Hypothalamus (tissue), 51 donors: ENCODE results near the gene SCUBE3.
A peak's percentile ranks its signal among the peaks of the same experiment; 100 is the strongest.

Experiments
- DNase-seq, 51 donors: peaks; one replicate each; lab custom pipeline; 2025; lab: John Stamatoyannopoulos, UW

Gene SCUBE3

GRCh38 chr6:35209081-35209480 lies 4.7 kb upstream of the SCUBE3 start:
- DNase-seq, result no peak

- no peak for DNase-seq
These were observed 4.0 kb upstream of the SCUBE3 start for GRCh38 chr6:35209622-35210247.

- peak in 5 of 51 donors; percentile 6 to 13 (median 8) for DNase-seq
These were observed 411 bp upstream of the SCUBE3 start for GRCh38 chr6:35213298-35213791.

GRCh38 chr6:35214869-35215664 lies 1.3 kb downstream of the SCUBE3 start:
- DNase-seq, result no peak

GRCh38 chr6:35215665-35216411 lies 2.1 kb downstream of the SCUBE3 start:
- DNase-seq, result no peak

GRCh38 chr6:35216412-35216732 lies 2.6 kb downstream of the SCUBE3 start:
- DNase-seq, result no peak

- DNase-seq, result no peak
These were observed 3.4 kb downstream of the SCUBE3 start for GRCh38 chr6:35216851-35217811.

- no peak for DNase-seq
These were observed 4.3 kb downstream of the SCUBE3 start for GRCh38 chr6:35218021-35218420.

- DNase-seq, result no peak
These were observed 4.7 kb downstream of the SCUBE3 start for GRCh38 chr6:35218456-35218855.

- no peak for DNase-seq
These were observed 6.0 kb downstream of the SCUBE3 start for GRCh38 chr6:35219683-35220326.

- no peak for DNase-seq
These were observed 7.0 kb downstream of the SCUBE3 start for GRCh38 chr6:35220711-35221110.

- DNase-seq, result no peak
These were observed 9.6 kb downstream of the SCUBE3 start for GRCh38 chr6:35223396-35223795.

GRCh38 chr6:35224720-35225119 lies 11.0 kb downstream of the SCUBE3 start:
- no peak for DNase-seq

GRCh38 chr6:35228481-35228880 lies 14.7 kb downstream of the SCUBE3 start:
- DNase-seq, result no peak

GRCh38 chr6:35229304-35229703 lies 15.5 kb downstream of the SCUBE3 start:
- DNase-seq, result no peak

- no peak for DNase-seq
These were observed 16.7 kb downstream of the SCUBE3 start for GRCh38 chr6:35230498-35230897.

GRCh38 chr6:35230950-35231349 lies 17.2 kb downstream of the SCUBE3 start:
- peak in 26 of 51 donors; percentile 4 to 58 (median 22) for DNase-seq

GRCh38 chr6:35231563-35231962 lies 17.8 kb downstream of the SCUBE3 start:
- DNase-seq, result no peak

GRCh38 chr6:35234901-35235300 lies 21.1 kb downstream of the SCUBE3 start:
- DNase-seq, result no peak

GRCh38 chr6:35236223-35236622 lies 22.5 kb downstream of the SCUBE3 start:
- no peak for DNase-seq
